IPS DF 6.9 (cell line): ENCODE data around the gene PRR5L.

Source experiments
- DNase-seq: peaks from one replicate; pipeline ENCODE4 v3.0.0-alpha.2; 2013; ENCODE audit warnings: low read depth, low spot score
- H3K27ac ChIP-seq: one replicate; pipeline ENCODE4 v1.5.1; 2013; ENCODE audit warnings: low read length, control low read depth
- H3K27me3 ChIP-seq: 2 replicates; pipeline ENCODE4 v1.6.1; 2013; ENCODE audit warnings: mild to moderate bottlenecking, low read length; ENCODE audit not compliant: control insufficient read depth, insufficient read depth
- H3K36me3 ChIP-seq: 2 replicates; pipeline ENCODE4 v1.6.1; 2013; ENCODE audit warnings: low read length; ENCODE audit not compliant: control insufficient read depth, insufficient read depth
- H3K4me1 ChIP-seq: 2 replicates; pipeline ENCODE4 v1.6.1; 2013; ENCODE audit warnings: low read length; ENCODE audit not compliant: control insufficient read depth, insufficient read depth
- H3K4me3 ChIP-seq: 2 replicates; pipeline ENCODE4 v1.5.1; 2013; ENCODE audit warnings: mild to moderate bottlenecking, low read length
- H3K9me3 ChIP-seq: 2 replicates; pipeline ENCODE4 v1.6.1; 2013; ENCODE audit warnings: low read length, inconsistent platforms; ENCODE audit not compliant: control insufficient read depth, insufficient read depth
- WGBS: extraction: QIAGEN DNeasy Blood & Tissue Kit; methylation state at CpG from one replicate; pipeline ENCODE4 v1.1.7; 2013; ENCODE audit warnings: mixed read lengths, missing lambda C conversion rate; ENCODE audit not compliant: insufficient read length, insufficient coverage; 5-methylcytosine and 5-hydroxymethylcytosine counted together

Gene PRR5L, protein sequence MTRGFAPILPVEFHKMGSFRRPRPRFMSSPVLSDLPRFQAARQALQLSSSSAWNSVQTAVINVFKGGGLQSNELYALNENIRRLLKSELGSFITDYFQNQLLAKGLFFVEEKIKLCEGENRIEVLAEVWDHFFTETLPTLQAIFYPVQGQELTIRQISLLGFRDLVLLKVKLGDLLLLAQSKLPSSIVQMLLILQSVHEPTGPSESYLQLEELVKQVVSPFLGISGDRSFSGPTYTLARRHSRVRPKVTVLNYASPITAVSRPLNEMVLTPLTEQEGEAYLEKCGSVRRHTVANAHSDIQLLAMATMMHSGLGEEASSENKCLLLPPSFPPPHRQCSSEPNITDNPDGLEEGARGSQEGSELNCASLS

GRCh38 chr11:36295926-36296325 lies at the start of gene PRR5L:
Gene PRR5L (plus strand): TSS chr11:36296288. CDS start chr11:36401122, 104,834 bp downstream.
- Histone ChIP-seq H3K27me3 (no peaks in the 10 kb centered on the region), H3K4me1 (no peaks in the 10 kb centered on the region), H3K36me3 (no peaks in the 10 kb centered on the region), H3K27ac (no peak within 1 kb of the TSS), H3K9me3 (no peaks in the 10 kb centered on the region), H3K4me3 (no peak within 1 kb of the TSS)
- no CpG with 5 or more reads among the region's 3 CpGs for WGBS
- no peak for DNase-seq

- no peaks in the 10 kb centered on the region for H3K36me3 ChIP-seq
- no peak for DNase-seq
- H3K4me1 ChIP-seq: no peaks in the 10 kb centered on the region
- H3K27ac ChIP-seq: no peak overlapping the region
- no peaks in the 10 kb centered on the region for H3K27me3 ChIP-seq
- no CpG with 5 or more reads among the region's 3 CpGs for WGBS
- no peaks in the 10 kb centered on the region for H3K9me3 ChIP-seq
- H3K4me3 ChIP-seq: no peak overlapping the region
Observed at GRCh38 chr11:36247493-36247892, 48.6 kb upstream of the PRR5L start.

DNA sequence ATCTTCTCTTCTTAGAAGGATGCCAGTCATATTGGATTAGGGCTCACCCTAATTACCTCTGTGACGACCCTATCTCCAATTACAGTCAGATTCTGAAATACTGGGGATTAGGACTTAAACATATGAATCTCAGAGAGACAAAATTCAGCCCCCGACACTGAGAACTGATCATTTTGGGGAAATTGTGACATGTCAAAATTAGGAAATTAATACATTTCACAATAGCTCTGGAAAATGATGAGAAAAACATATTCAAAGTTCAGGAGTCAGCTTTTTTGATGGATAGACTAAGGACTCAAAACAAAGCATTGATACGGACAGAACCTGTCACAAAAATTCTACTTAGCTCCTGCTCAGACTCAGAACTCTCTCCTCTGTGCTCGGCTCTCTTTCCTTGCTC lies 47.7 kb upstream of the PRR5L start:
- H3K36me3 ChIP-seq: no peaks in the 10 kb centered on the region
- no CpG with 5 or more reads among the region's 4 CpGs for WGBS
- H3K4me3 ChIP-seq: no peak overlapping the region
- no peak overlapping the region for H3K27ac ChIP-seq
- no peaks in the 10 kb centered on the region for H3K4me1 ChIP-seq
- no peaks in the 10 kb centered on the region for H3K9me3 ChIP-seq
- no peaks in the 10 kb centered on the region for H3K27me3 ChIP-seq
- DNase-seq: no peak

GRCh38 chr11:36249246-36249645 lies 46.8 kb upstream of the PRR5L start:
- DNase-seq: no peak
- Histone ChIP-seq H3K4me1 (no peaks in the 10 kb centered on the region), H3K36me3 (no peaks in the 10 kb centered on the region), H3K27ac (no peak overlapping the region), H3K27me3 (no peaks in the 10 kb centered on the region), H3K9me3 (no peaks in the 10 kb centered on the region), H3K4me3 (no peak overlapping the region)
- no CpG with 5 or more reads among the region's 2 CpGs for WGBS

GRCh38 chr11:36251823-36252222 lies 44.3 kb upstream of the PRR5L start:
- H3K9me3 ChIP-seq: no peaks in the 10 kb centered on the region
- no peaks in the 10 kb centered on the region for H3K27me3 ChIP-seq
- no CpG with 5 or more reads among the region's 2 CpGs for WGBS
- H3K36me3 ChIP-seq: no peaks in the 10 kb centered on the region
- no peak for DNase-seq
- H3K4me3 ChIP-seq: no peak overlapping the region
- no peaks in the 10 kb centered on the region for H3K4me1 ChIP-seq
- no peak overlapping the region for H3K27ac ChIP-seq

DNA sequence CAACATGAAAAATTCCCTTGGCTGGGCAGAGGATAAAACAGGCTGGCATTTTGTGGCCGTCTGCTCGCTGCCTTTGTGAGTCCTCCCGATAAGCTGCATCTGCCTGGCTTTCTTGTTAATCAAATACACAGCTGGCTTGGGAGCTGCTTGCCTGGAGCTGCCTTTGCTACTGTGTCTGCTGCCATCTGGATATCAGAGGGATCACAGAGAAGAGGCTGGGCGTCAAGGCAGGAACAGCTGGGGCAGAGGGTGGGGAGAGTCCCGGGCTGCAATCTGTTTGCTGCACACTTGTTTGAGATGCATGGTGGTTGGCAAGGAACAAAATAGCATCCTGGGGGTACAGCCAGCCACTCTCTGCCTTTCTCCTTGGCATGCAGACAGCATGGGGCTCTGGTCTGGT lies 42.9 kb upstream of the PRR5L start:
- Histone ChIP-seq H3K9me3 (no peaks in the 10 kb centered on the region), H3K27ac (no peak overlapping the region), H3K4me3 (no peak overlapping the region), H3K27me3 (no peaks in the 10 kb centered on the region), H3K4me1 (no peaks in the 10 kb centered on the region), H3K36me3 (no peaks in the 10 kb centered on the region)
- DNase-seq: no peak
- no CpG with 5 or more reads among the region's 5 CpGs for WGBS

DNA sequence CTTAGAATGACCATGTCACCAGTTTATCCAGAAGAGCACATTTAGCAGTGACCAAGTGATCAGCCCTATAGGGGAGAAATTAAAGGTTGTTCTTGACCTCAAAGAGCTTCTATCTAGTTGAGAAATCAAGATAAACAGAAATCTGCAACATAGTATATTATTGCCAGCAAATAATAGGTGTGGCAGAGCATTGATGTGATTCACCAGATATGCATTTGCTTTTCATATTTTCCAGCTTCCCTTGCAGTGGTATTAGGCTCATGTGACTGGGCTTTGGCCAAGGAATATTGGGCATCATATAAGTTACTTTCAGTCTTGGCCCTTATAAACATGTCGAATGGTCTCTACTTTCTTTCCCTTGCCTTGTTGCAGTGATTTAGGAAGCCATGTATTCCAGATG lies 41.4 kb upstream of the PRR5L start:
- H3K27ac ChIP-seq: no peak overlapping the region
- DNase-seq: no peak
- H3K36me3 ChIP-seq: no peaks in the 10 kb centered on the region
- H3K9me3 ChIP-seq: no peaks in the 10 kb centered on the region
- no CpG with 5 or more reads among the region's 1 CpG for WGBS
- no peaks in the 10 kb centered on the region for H3K27me3 ChIP-seq
- H3K4me3 ChIP-seq: no peak overlapping the region
- peaks cover 2% of the 10 kb centered on the region; the same call in 1 of the 2 replicates for H3K4me1 ChIP-seq

DNA sequence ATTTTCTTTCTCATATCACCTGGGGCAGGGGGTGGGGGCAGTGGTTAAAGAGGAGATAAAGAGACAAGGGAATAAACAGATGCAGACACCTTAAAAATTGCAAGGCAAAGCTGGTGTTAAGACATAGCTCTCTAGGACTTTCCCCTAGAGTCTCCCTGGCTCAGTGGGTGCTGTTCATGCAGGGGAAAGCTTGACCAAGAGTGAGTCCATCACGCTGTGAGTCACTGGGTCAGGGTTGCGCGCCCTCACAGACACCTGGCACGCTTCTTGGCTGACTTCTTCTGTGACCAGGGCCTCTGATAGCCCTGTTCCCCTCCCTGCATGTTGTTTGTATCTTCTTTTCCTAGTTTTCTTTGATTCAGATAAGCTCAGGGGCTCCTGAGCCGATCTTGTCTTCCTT lies 38.7 kb upstream of the PRR5L start:
- H3K4me3 ChIP-seq: no peak overlapping the region
- H3K27ac ChIP-seq: no peak overlapping the region
- no CpG with 5 or more reads among the region's 5 CpGs for WGBS
- no peaks in the 10 kb centered on the region for H3K9me3 ChIP-seq
- H3K27me3 ChIP-seq: no peaks in the 10 kb centered on the region
- no peaks in the 10 kb centered on the region for H3K36me3 ChIP-seq
- H3K4me1 ChIP-seq: peaks cover 2% of the 10 kb centered on the region; the same call in 1 of the 2 replicates
- no peak for DNase-seq

DNA sequence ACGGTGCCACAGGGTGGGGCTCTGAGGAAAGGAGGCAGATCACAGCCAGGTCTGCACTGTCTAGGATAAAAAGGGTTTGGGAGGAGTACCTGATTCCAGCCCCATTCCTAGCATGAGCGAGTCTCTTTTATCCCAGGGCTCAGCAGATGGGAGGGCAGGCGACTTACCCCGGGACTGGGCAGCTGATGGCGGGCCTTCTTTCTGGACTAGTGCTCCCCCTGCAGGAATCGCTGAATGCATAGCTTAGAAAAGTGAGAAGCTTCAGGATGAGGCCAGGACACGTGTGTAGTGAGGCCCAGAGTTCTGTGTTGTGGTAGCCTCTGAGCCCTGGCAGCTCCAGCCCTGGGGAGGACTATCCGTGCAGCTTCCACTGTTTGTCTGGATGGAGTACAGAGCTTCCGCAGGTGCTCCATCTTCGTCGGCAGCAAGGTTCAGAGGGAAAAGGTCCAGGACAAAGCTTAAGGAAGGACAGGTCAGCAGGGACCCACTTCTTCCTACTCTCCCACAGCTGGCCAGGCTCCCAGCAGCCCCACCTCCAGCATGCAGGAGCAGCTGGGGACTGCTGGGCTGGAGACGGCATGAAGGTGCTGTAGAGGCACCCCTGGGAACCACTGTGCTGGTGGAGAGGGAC lies 37.2 kb upstream of the PRR5L start:
- peaks cover 2% of the 10 kb centered on the region; the same call in 1 of the 2 replicates for H3K4me1 ChIP-seq
- no peaks in the 10 kb centered on the region for H3K9me3 ChIP-seq
- DNase-seq: peak; percentile 45
- H3K4me3 ChIP-seq: no peak overlapping the region
- no CpG with 5 or more reads among the region's 12 CpGs for WGBS
- no peak overlapping the region for H3K27ac ChIP-seq
- H3K36me3 ChIP-seq: no peaks in the 10 kb centered on the region
- no peaks in the 10 kb centered on the region for H3K27me3 ChIP-seq

DNA sequence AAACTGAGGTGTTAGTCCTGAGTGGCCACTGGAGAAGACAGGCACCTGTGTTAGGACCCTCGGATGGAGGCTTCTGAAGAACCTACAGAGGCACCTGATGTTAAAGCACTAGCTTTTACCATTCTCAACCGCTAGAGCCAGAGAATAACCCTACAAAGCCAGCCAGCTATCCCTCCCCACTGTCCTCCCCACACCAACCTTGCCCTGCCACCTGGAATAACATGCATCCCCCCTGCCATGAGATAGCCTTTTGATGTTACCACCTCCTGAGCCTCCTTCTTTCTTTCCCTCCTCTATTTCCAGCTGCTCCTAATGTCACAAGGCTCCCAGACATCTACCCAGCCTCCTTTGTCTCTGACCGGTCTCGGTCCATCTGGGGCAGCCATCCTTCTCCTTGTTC lies 35.0 kb upstream of the PRR5L start:
- no peaks in the 10 kb centered on the region for H3K9me3 ChIP-seq
- no CpG with 5 or more reads among the region's 4 CpGs for WGBS
- no peak for DNase-seq
- H3K4me1 ChIP-seq: peaks cover 2% of the 10 kb centered on the region; the same call in 1 of the 2 replicates
- no peaks in the 10 kb centered on the region for H3K27me3 ChIP-seq
- no peak overlapping the region for H3K27ac ChIP-seq
- H3K36me3 ChIP-seq: no peaks in the 10 kb centered on the region
- no peak overlapping the region for H3K4me3 ChIP-seq
